H1 (cell line): ENCODE results near the gene TC2N. TPM values are rescaled to one million over a fixed set of nuclear protein-coding genes. Genes with fewer than 3 reads are reported as not detected.

Experiments
- CTCF ChIA-PET: fragments of 300-600 bp; sonication (Branson Sonifier 250); formaldehyde crosslinking; loops from one replicate; lab custom pipeline; 2021; ENCODE audit not compliant: partially characterized antibody; lab: Charles Lee
- POLR2A ChIA-PET: fragments of 300-600 bp; sonication (Branson Sonifier 250); formaldehyde crosslinking; loops from one replicate; lab custom pipeline; 2021; ENCODE audit warnings: inconsistent platforms; ENCODE audit not compliant: partially characterized antibody; lab: Charles Lee
- DNase-seq, 2 experiments: peaks; one replicate each; pipeline versions ENCODE4 v3.0.0 to v3.0.0-alpha.2; 2010 to 2022; ENCODE audit warnings: low spot score in 2 of 2, low read depth in 1 of 2, mixed read lengths in 1 of 2
- FAIRE-seq: peaks from 2 replicates; lab custom pipeline; 2011; peaks lifted over from hg19 to GRCh38; lab: Jason Lieb, UNC
- H2AFZ ChIP-seq: 2 replicates; pipeline ENCODE4 v1.8.1; 2012; ENCODE audit warnings: low read length, inconsistent platforms
- H2AK5ac ChIP-seq: 2 replicates; pipeline ENCODE4 v1.6.1; 2013; ENCODE audit warnings: low read depth, low read length
- H2BK120ac ChIP-seq: replicated peaks from 2 replicates; pipeline ENCODE3; 2013; ENCODE audit warnings: low read depth, low read length, inconsistent platforms
- H2BK12ac ChIP-seq: 2 replicates; pipeline ENCODE4 v1.6.1; 2013; ENCODE audit warnings: low read depth, low read length
- H2BK15ac ChIP-seq: 2 replicates; pipeline ENCODE4 v1.6.1; 2013; ENCODE audit warnings: low read length
- H2BK20ac ChIP-seq: 2 replicates; pipeline ENCODE4 v1.6.1; 2013; ENCODE audit warnings: low read length
- H2BK5ac ChIP-seq: 2 replicates; pipeline ENCODE4 v1.6.1; 2013; ENCODE audit warnings: low read depth, low read length
- H3K14ac ChIP-seq: 2 replicates; pipeline ENCODE4 v1.6.1; 2013; ENCODE audit warnings: inconsistent platforms; ENCODE audit not compliant: insufficient read length
- H3K18ac ChIP-seq: 2 replicates; pipeline ENCODE4 v1.6.1; 2013; ENCODE audit warnings: low read length; ENCODE audit errors: extremely low read depth
- H3K23ac ChIP-seq: 2 replicates; pipeline ENCODE4 v1.6.1; 2013; ENCODE audit warnings: inconsistent platforms; ENCODE audit not compliant: insufficient read length
- H3K23me2 ChIP-seq: 2 replicates; pipeline ENCODE4 v1.6.1; 2013; ENCODE audit warnings: low read depth, low read length
- H3K27ac ChIP-seq: 2 replicates; pipeline ENCODE4 v1.6.1; 2011; ENCODE audit warnings: low read depth, low read length, inconsistent platforms
- H3K27me3 ChIP-seq, 4 experiments: replicated peaks in 1 of 4; 1 replicate in 1 of 4; 2 replicates in 3 of 4; pipeline versions ENCODE4 v1.6.1 to v1.8.1; 2011 to 2013; ENCODE audit warnings: low read length in 3 of 4, mild to moderate bottlenecking in 3 of 4, inconsistent platforms in 2 of 4, mixed read lengths in 2 of 4, moderate library complexity in 1 of 4; ENCODE audit not compliant: control insufficient read depth in 3 of 4, insufficient read depth in 3 of 4; ENCODE audit errors: extremely low read depth in 1 of 4
- H3K36me3 ChIP-seq, 4 experiments: 2 replicates each; pipeline versions ENCODE4 v1.6.1 to v1.8.1; 2011 to 2013; ENCODE audit warnings: mild to moderate bottlenecking in 4 of 4, low read length in 3 of 4, moderate library complexity in 2 of 4, control low read depth in 1 of 4, inconsistent platforms in 1 of 4; ENCODE audit not compliant: insufficient read depth in 4 of 4, control insufficient read depth in 2 of 4
- H3K4ac ChIP-seq: replicated peaks from 2 replicates; pipeline ENCODE3; 2013; ENCODE audit warnings: low read length, low read depth, mixed read lengths, inconsistent platforms; ENCODE audit not compliant: insufficient read length
- H3K4me1 ChIP-seq, 4 experiments: replicated peaks in 1 of 4; 1 replicate in 1 of 4; 2 replicates in 3 of 4; pipeline versions ENCODE4 v1.6.1 to v1.8.1; 2011 to 2013; ENCODE audit warnings: low read length in 3 of 4, inconsistent platforms in 2 of 4, mixed read lengths in 1 of 4; ENCODE audit not compliant: insufficient read depth in 4 of 4, control insufficient read depth in 3 of 4
- H3K4me2 ChIP-seq, 2 experiments: 2 replicates each; pipeline versions ENCODE4 v1.6.1 to v1.8.1; 2011 to 2013; ENCODE audit warnings: low read depth in 2 of 2, low read length in 2 of 2, control low read depth in 1 of 2, inconsistent platforms in 1 of 2, mild to moderate bottlenecking in 1 of 2; ENCODE audit not compliant: insufficient read depth in 1 of 2
- H3K4me3 ChIP-seq, 4 experiments: fragments of 200-600, 300-600 bp in 1 of 4; sonication (generic), shearing (Covaris generic), sonication (Bioruptor Twin) in 1 of 4; 2 replicates each; pipeline versions ENCODE4 v1.5.1 to v1.8.1; 2011 to 2016; ENCODE audit warnings: low read length in 4 of 4, low read depth in 3 of 4, control low read depth in 2 of 4, inconsistent platforms in 2 of 4, mild to moderate bottlenecking in 2 of 4, mixed read lengths in 1 of 4, moderate library complexity in 1 of 4; ENCODE audit not compliant: insufficient read depth in 2 of 4; ENCODE audit errors: extremely low read depth in 1 of 4
- H3K56ac ChIP-seq: replicated peaks from 2 replicates; pipeline ENCODE3; 2013; ENCODE audit warnings: low read depth, mild to moderate bottlenecking, mixed read lengths, low read length, inconsistent platforms; ENCODE audit not compliant: insufficient read length
- H3K79me1 ChIP-seq: 2 replicates; pipeline ENCODE4 v1.6.1; 2013; ENCODE audit warnings: low read depth, low read length, control low read depth
- H3K79me2 ChIP-seq, 2 experiments: 2 replicates each; pipeline versions ENCODE4 v1.6.1 to v1.8.1; 2012 to 2013; ENCODE audit warnings: low read length in 2 of 2, mild to moderate bottlenecking in 2 of 2, inconsistent platforms in 1 of 2; ENCODE audit not compliant: insufficient read depth in 2 of 2, control insufficient read depth in 1 of 2
- H3K9ac ChIP-seq, 4 experiments: replicated peaks in 1 of 4; 1 replicate in 1 of 4; 2 replicates in 3 of 4; pipeline versions ENCODE4 v1.6.1 to v1.8.1; 2011 to 2013; ENCODE audit warnings: low read depth in 3 of 4, low read length in 3 of 4, control low read depth in 2 of 4, mild to moderate bottlenecking in 2 of 4, moderate library complexity in 2 of 4, inconsistent platforms in 1 of 4; ENCODE audit errors: extremely low read depth in 1 of 4
- H3K9me3 ChIP-seq, 2 experiments: 2 replicates each; pipeline versions ENCODE4 v1.6.1 to v1.8.1; 2012 to 2013; ENCODE audit warnings: mild to moderate bottlenecking in 2 of 2, moderate library complexity in 2 of 2, control low read depth in 1 of 2, inconsistent platforms in 1 of 2, low read depth in 1 of 2, low read length in 1 of 2, mixed read lengths in 1 of 2; ENCODE audit not compliant: insufficient read depth in 2 of 2
- H4K20me1 ChIP-seq, 2 experiments: replicated peaks in 1 of 2; 2 replicates each; pipeline versions ENCODE3 to v1.8.1; 2011 to 2013; ENCODE audit warnings: inconsistent platforms in 2 of 2, low read length in 2 of 2, mild to moderate bottlenecking in 1 of 2; ENCODE audit not compliant: insufficient read depth in 2 of 2, control insufficient read depth in 1 of 2
- H4K5ac ChIP-seq: 2 replicates; pipeline ENCODE4 v1.6.1; 2013; ENCODE audit warnings: low read length, low read depth, mixed read lengths, inconsistent platforms; ENCODE audit not compliant: insufficient read length
- H4K8ac ChIP-seq: 2 replicates; pipeline ENCODE4 v1.8.0; 2013; ENCODE audit warnings: mild to moderate bottlenecking, moderate library complexity, low read length, inconsistent platforms; ENCODE audit not compliant: insufficient read depth; ENCODE audit errors: extremely low read depth
- H4K91ac ChIP-seq: replicated peaks from 2 replicates; pipeline ENCODE3; 2013; ENCODE audit warnings: low read length, mixed read lengths, inconsistent platforms; ENCODE audit not compliant: insufficient read length
- ATF3 ChIP-seq: IDR thresholded peaks from 2 replicates; pipeline ENCODE4 v1.6.1; 2011; ENCODE audit warnings: low read depth, mild to moderate bottlenecking, low read length; ENCODE audit not compliant: insufficient read depth
- CHD1 ChIP-seq: IDR thresholded peaks from 2 replicates; pipeline ENCODE4 v1.6.1; 2012; ENCODE audit warnings: low read depth, low read length, improper control_type of control experiment
- EP300 ChIP-seq, 2 experiments: IDR thresholded peaks; 1 replicate in 1 of 2; 2 replicates in 1 of 2; pipeline ENCODE4 v1.6.1; 2011 to 2012; ENCODE audit warnings: low read depth in 2 of 2, low read length in 2 of 2, mild to moderate bottlenecking in 2 of 2, borderline replicate concordance in 1 of 2, inconsistent platforms in 1 of 2, moderate library complexity in 1 of 2
- GTF2F1 ChIP-seq: IDR thresholded peaks from 2 replicates; pipeline ENCODE4 v1.6.1; 2012; ENCODE audit warnings: low read depth, low read length, improper control_type of control experiment, borderline replicate concordance
- HDAC2 ChIP-seq, 2 experiments: fragments of 300-600 bp in 1 of 2; sonication (generic) in 1 of 2; IDR thresholded peaks; 2 replicates each; pipeline ENCODE4 v1.6.1; 2011 to 2012; ENCODE audit warnings: low read depth in 2 of 2, low read length in 2 of 2, mild to moderate bottlenecking in 2 of 2, moderate library complexity in 2 of 2, borderline replicate concordance in 1 of 2, inconsistent platforms in 1 of 2
- HDAC6 ChIP-seq: IDR thresholded peaks from one replicate; pipeline ENCODE4 v1.7.1; 2012; ENCODE audit warnings: low read depth, mild to moderate bottlenecking, inconsistent platforms, low read length, moderate library complexity
- KDM1A ChIP-seq: fragments of 200-600, 300-600 bp; sonication (generic); IDR thresholded peaks from 2 replicates; pipeline ENCODE4 v1.7.1; 2016; ENCODE audit warnings: mild to moderate bottlenecking, low read length, borderline replicate concordance
- MAFK ChIP-seq: IDR thresholded peaks from 2 replicates; pipeline ENCODE4 v1.6.1; 2012; ENCODE audit warnings: low read depth, mild to moderate bottlenecking, improper control_type of control experiment, low read length
- POLR2AphosphoS5 ChIP-seq: IDR thresholded peaks from 2 replicates; pipeline ENCODE4 v1.6.1; 2011; ENCODE audit warnings: low read depth, low read length
- RBBP5 ChIP-seq: IDR thresholded peaks from 2 replicates; pipeline ENCODE4 v1.7.1; 2012; ENCODE audit warnings: low read depth, mild to moderate bottlenecking, inconsistent platforms, low read length, moderate library complexity, borderline replicate concordance
- RXRA ChIP-seq: IDR thresholded peaks from 2 replicates; pipeline ENCODE4 v1.6.1; 2011; ENCODE audit warnings: low read depth, mild to moderate bottlenecking, low read length, moderate library complexity; ENCODE audit not compliant: insufficient read depth
- SAP30 ChIP-seq: fragments of 300-600 bp; sonication (generic); IDR thresholded peaks from 2 replicates; pipeline ENCODE4 v1.7.1; 2012; ENCODE audit warnings: low read length, moderate library complexity, mild to moderate bottlenecking, inconsistent platforms; ENCODE audit not compliant: insufficient read depth, insufficient replicate concordance
- SIRT6 ChIP-seq: IDR thresholded peaks from one replicate; pipeline ENCODE4 v1.7.1; 2012; ENCODE audit warnings: low read length, inconsistent platforms
- TBP ChIP-seq: IDR thresholded peaks from 2 replicates; pipeline ENCODE4 v1.6.1; 2011; ENCODE audit warnings: low read depth, low read length, improper control_type of control experiment
- YY1 ChIP-seq: IDR thresholded peaks from 2 replicates; pipeline ENCODE4 v1.6.1; 2011; ENCODE audit warnings: low read depth, mild to moderate bottlenecking, low read length
- polyA plus RNA-seq, 7 experiments: library from polyadenylated mRNA; depleted of rRNA in 3 of 7; stranded (reverse) in 5 of 7; unstranded in 2 of 7; fragments of >200 nt in 5 of 7; fragments of 200-250 nt in 2 of 7; gene quantifications; 1 replicate in 5 of 7; 2 replicates in 1 of 7; 4 replicates in 1 of 7; pipeline versions ENCODE4 v1.2.1 to v1.2.3, GENCODE V29; 2011 to 2013; ENCODE audit warnings: missing spikeins in 2 of 7, mixed read lengths in 2 of 7
- total RNA-seq: library from RNA; stranded (reverse); fragmentation: NEBNext Ultra II Directional; extraction: Animal tissue kit (Norgen Biotek cat#: 25700); gene quantifications from 2 replicates; pipeline ENCODE4 v1.2.1, GENCODE V29; 2021

Gene TC2N
- total and polyA plus RNA-seq, 2 of the 8 experiments (the other 6 are each of a cell fraction or from before 2014, with no cell fraction given): 9.7 to 36.2 TPM

DNA sequence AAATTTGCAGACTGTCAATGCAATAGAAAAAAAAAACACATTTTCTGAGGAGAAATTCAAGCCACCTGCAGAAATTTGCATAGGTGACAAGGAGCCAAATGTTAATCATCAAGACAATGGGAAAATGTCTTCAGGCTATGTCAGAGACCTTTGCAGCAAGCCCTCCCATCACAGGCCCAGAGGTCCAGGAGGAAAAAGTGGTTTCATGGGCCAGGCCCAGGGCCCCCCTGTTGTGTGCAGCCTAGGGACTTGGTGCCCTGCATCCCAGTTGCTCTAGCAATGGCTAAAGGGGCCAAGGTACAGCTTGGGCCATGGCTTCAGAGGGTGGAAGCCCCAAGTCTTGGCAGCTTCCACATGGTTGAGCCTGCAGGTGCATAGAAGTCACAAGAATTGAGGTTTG, 60.6 kb downstream of the TC2N start:
- H3K9ac ChIP-seq: no peak overlapping the region
- H3K79me2 ChIP-seq: no peaks in the 10 kb centered on the region
- peaks cover 0 to 36% (median 10%) of the 10 kb centered on the region in 4 experiments; a peak in 5 of 8 replicates for H3K36me3 ChIP-seq
- no peak overlapping the region for H2BK5ac ChIP-seq
- H3K4me3 ChIP-seq: no peak overlapping the region
- FAIRE-seq (no peak), DNase-seq (no peak)
- H3K56ac ChIP-seq: no peak overlapping the region
- H4K8ac ChIP-seq: no peak overlapping the region
- H3K4ac ChIP-seq: no peak overlapping the region
- H2BK15ac ChIP-seq: no peak overlapping the region
- POLR2A ChIA-PET: no interaction called here
- no peak overlapping the region for H2BK120ac ChIP-seq
- H3K27me3 ChIP-seq: no peaks in the 10 kb centered on the region
- no peak overlapping the region for H3K23ac ChIP-seq
- H2AFZ ChIP-seq: no peak overlapping the region
- H4K91ac ChIP-seq: no peak overlapping the region
- CTCF ChIA-PET: interaction anchor here (0.6 kb wide), 1 partner anchor 39 kb away, joined by 3 read pairs; no protein-coding TSS in a partner anchor
- H3K79me1 ChIP-seq: no peaks in the 10 kb centered on the region
- TF ChIP-seq TBP (no peak), POLR2AphosphoS5 (no peak), GTF2F1 (no peak), ATF3 (no peak), YY1 (no peak), RBBP5 (no peak), KDM1A (no peak), RXRA (no peak), SAP30 (no peak), CHD1 (no peak), HDAC6 (no peak), MAFK (no peak), SIRT6 (no peak), EP300 (IDR thresholded peaks at IDR 0.05; ENCODE audit: borderline replicate concordance in 1 of 2, low read depth in 2 of 2, low read length in 2 of 2) (no peak), HDAC2 (IDR thresholded peaks at IDR 0.05; ENCODE audit: borderline replicate concordance in 1 of 2, low read depth in 2 of 2, low read length in 2 of 2) (no peak)
- H2AK5ac ChIP-seq: no peak overlapping the region
- no peak overlapping the region for H3K27ac ChIP-seq
- H3K4me1 ChIP-seq: no peaks in the 10 kb centered on the region
- no peak overlapping the region for H4K5ac ChIP-seq
- H3K9me3 ChIP-seq: peaks cover 17 to 24% of the 10 kb centered on the region in 2 experiments
- no peaks in the 10 kb centered on the region for H3K23me2 ChIP-seq
- H2BK20ac ChIP-seq: no peak overlapping the region
- no peak overlapping the region for H3K14ac ChIP-seq
- no peak overlapping the region for H2BK12ac ChIP-seq
- H4K20me1 ChIP-seq: no peaks in the 10 kb centered on the region
- H3K4me2 ChIP-seq: no peak overlapping the region
- H3K18ac ChIP-seq: no peak overlapping the region
